ENCODE data around the gene CRYGB.

GRCh38 chr2:208186893-208187292 lies 40.9 kb upstream of the CRYGB start:
- TF ChIP-seq EZH2 (IDR thresholded peaks at IDR 0.05; ENCODE audit: borderline replicate concordance, low read depth, low read length, severe bottlenecking) (no peak), JUN (IDR thresholded peaks at IDR 0.05; ENCODE audit: borderline replicate concordance, insufficient read depth, insufficient read length, low read depth) (no peak), CTCF (IDR thresholded peaks at IDR 0.05; ENCODE audit: extremely low read depth in 1 of 2, insufficient read depth in 1 of 2, low read depth in 1 of 2, low read length in 2 of 2) (no peak)

All from endothelial cell of umbilical vein (primary cell).